GM20000 (cell line): ENCODE results near the gene MYO15A.

ENCODE experiments used
- DNase-seq: peaks from one replicate; pipeline ENCODE4 v3.0.0; 2012; ENCODE audit warnings: low spot score
- CTCF ChIP-seq: IDR thresholded peaks from 2 replicates; pipeline ENCODE4 v1.5.1; 2012; ENCODE audit warnings: mild to moderate bottlenecking, control low read depth; ENCODE audit errors: extremely low read depth, missing control alignments

Gene MYO15A

GRCh38 chr17:18194804-18195203 lies 86.2 kb downstream of the MYO15A start:
- no peak for DNase-seq
- no peak for TF ChIP-seq CTCF

GRCh38 chr17:18195246-18195645 lies 86.7 kb downstream of the MYO15A start:
- DNase-seq = no peak
- no peak for TF ChIP-seq CTCF

- no peak for DNase-seq
- TF ChIP-seq CTCF = no peak
Measured at GRCh38 chr17:18197535-18198194, 89.1 kb downstream of the MYO15A start.

GRCh38 chr17:18198530-18198929 lies 90.0 kb downstream of the MYO15A start:
- TF ChIP-seq CTCF = no peak
- DNase-seq = no peak

- no peak for TF ChIP-seq CTCF
- no peak for DNase-seq
Measured at GRCh38 chr17:18201108-18201507, 92.6 kb downstream of the MYO15A start.

- DNase-seq = no peak
- no peak for TF ChIP-seq CTCF
Measured at GRCh38 chr17:18203308-18203707, 94.8 kb downstream of the MYO15A start.

GRCh38 chr17:18205861-18206260 lies 97.3 kb downstream of the MYO15A start:
- no peak for DNase-seq
- no peak for TF ChIP-seq CTCF
